Measurements from ENCODE around the gene DOCK11. TPM values are rescaled to one million over a fixed set of nuclear protein-coding genes. Genes with fewer than 3 reads are reported as not detected.
A peak's percentile ranks its signal among the peaks of the same experiment; 100 is the strongest.

The DOCK11 gene
- total and polyA plus RNA-seq, 2 of the 4 experiments (the other 2 are of a cell fraction), result 3.9 to 13.1 TPM

DNA sequence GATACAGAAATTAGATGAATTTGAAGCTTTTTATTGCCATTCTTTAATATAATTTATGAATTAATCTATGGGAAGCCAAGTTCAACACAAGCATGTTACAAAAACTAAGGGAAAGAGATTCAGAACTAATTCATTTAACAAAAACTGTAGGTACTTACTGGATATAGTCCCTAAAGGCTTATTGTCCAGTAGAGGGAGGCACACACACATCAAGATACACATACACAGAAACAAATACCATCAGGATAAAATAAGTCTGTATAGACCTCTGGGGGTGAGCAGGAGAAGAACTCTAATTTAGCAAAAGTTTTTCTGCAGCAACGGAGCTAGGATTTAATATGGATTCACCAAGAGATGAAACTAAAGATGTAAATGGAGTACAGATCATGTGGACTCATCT, 148.8 kb downstream of the DOCK11 start:
- no peaks in the 10 kb centered on the region for H3K9me3 ChIP-seq (ENCODE audit: control insufficient read depth, insufficient read depth, low read length)
- no peaks in the 10 kb centered on the region for H3K36me3 ChIP-seq (ENCODE audit: control insufficient read depth, insufficient read depth, low read length)
- no peaks in the 10 kb centered on the region for H3K79me1 ChIP-seq (ENCODE audit: low read depth in 1 of 2, low read length in 2 of 2)
- DNase-seq (peak; percentile 68), ATAC-seq (ENCODE audit: low read depth) (peak; percentile 81)
- no peak overlapping the region for H3K4ac ChIP-seq (ENCODE audit: low read depth, low read length)
- H4K5ac ChIP-seq (ENCODE audit: low read depth, low read length), result no peak overlapping the region
- WGBS, 2 experiments (ENCODE audit: extremely low coverage in 2 of 2, insufficient read length in 1 of 2), result no CpG with 5 or more reads among the region's 1 CpG
- POLR2A ChIA-PET (ENCODE audit: unreplicated experiment), result no interaction called here
- CTCF ChIA-PET, result interaction anchor here (0.6 to 1.5 kb wide), 9 partner anchors 11 to 185 kb away, joined by 3 to 6 read pairs (median 3); no protein-coding TSS in a partner anchor
- H3K4me1 ChIP-seq (ENCODE audit: control insufficient read depth, insufficient read depth, low read length), result no peaks in the 10 kb centered on the region
- TF ChIP-seq, protein P1, sequence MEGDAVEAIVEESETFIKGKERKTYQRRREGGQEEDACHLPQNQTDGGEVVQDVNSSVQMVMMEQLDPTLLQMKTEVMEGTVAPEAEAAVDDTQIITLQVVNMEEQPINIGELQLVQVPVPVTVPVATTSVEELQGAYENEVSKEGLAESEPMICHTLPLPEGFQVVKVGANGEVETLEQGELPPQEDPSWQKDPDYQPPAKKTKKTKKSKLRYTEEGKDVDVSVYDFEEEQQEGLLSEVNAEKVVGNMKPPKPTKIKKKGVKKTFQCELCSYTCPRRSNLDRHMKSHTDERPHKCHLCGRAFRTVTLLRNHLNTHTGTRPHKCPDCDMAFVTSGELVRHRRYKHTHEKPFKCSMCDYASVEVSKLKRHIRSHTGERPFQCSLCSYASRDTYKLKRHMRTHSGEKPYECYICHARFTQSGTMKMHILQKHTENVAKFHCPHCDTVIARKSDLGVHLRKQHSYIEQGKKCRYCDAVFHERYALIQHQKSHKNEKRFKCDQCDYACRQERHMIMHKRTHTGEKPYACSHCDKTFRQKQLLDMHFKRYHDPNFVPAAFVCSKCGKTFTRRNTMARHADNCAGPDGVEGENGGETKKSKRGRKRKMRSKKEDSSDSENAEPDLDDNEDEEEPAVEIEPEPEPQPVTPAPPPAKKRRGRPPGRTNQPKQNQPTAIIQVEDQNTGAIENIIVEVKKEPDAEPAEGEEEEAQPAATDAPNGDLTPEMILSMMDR (conservative IDR thresholded peaks at IDR 0.05; ENCODE audit: low read depth, low read length), result peak; percentile 63
- no peak for TF ChIP-seq POLR2A (IDR thresholded peaks at IDR 0.05; ENCODE audit: low read depth, low read length)
- peak; percentile 66 for TF ChIP-seq RAD21 (IDR thresholded peaks at IDR 0.05; ENCODE audit: low read length)
- peak; percentile 61; the same call in 1 of the 2 replicates for TF ChIP-seq SMC3 (IDR thresholded peaks at IDR 0.05; ENCODE audit: low read depth, low read length)
- no peaks in the 10 kb centered on the region for H3K27me3 ChIP-seq (ENCODE audit: control insufficient read depth, insufficient read depth, low read length)
- H2AK9ac ChIP-seq (replicated peaks; ENCODE audit: low read depth, low read length, poor library complexity), result no peak overlapping the region
- no peak overlapping the region for H2AFZ ChIP-seq (replicated peaks; ENCODE audit: low read length, poor library complexity)
- no peak overlapping the region for H4K91ac ChIP-seq (ENCODE audit: insufficient read depth, low read depth, low read length)
- no peak overlapping the region for H3K14ac ChIP-seq (replicated peaks; ENCODE audit: low read depth, low read length)
- in situ Hi-C loops (cut with MboI; ENCODE audit: low sequenced_read_pairs) (loop anchor here (5.0 kb wide), 1 partner anchor 158 kb away; no protein-coding TSS in a partner anchor), intact Hi-C loops (cut with micrococcal nuclease) (loop anchor here (1.0 kb wide), 1 partner anchor 163 kb away; no protein-coding TSS in a partner anchor), dilution Hi-C loops (cut with HindIII; ENCODE audit: low sequenced_read_pairs, unreplicated experiment) (no loop called here)
- no peak overlapping the region for H3K4me2 ChIP-seq (ENCODE audit: low read depth, low read length)
- no peak overlapping the region for H3K18ac ChIP-seq (ENCODE audit: low read depth, low read length)
- no peaks in the 10 kb centered on the region for H3K9me1 ChIP-seq (ENCODE audit: insufficient read depth, low read length)
- no TSS peak for BruUV-seq (replicated peaks)
- H3K9ac ChIP-seq (ENCODE audit: low read depth, low read length), result no peak overlapping the region
- no peak overlapping the region for H3K27ac ChIP-seq (ENCODE audit: insufficient read depth, low read length)
- H2BK20ac ChIP-seq (ENCODE audit: low read depth, low read length), result no peak overlapping the region
- H2BK5ac ChIP-seq (ENCODE audit: low read depth, low read length, poor library complexity, severe bottlenecking), result no peak overlapping the region
- no peak overlapping the region for H2AK5ac ChIP-seq (ENCODE audit: low read depth, low read length)
- no peak overlapping the region for H4K8ac ChIP-seq (ENCODE audit: low read depth in 2 of 2, low read length in 2 of 2)
- H2BK15ac ChIP-seq (ENCODE audit: low read depth, low read length), result no peak overlapping the region
- no peak overlapping the region for H3K56ac ChIP-seq (ENCODE audit: extremely low read depth, insufficient read depth, low read length)
- H3K4me3 ChIP-seq (ENCODE audit: insufficient read depth, low read depth, low read length), result no peak overlapping the region
- no peak overlapping the region for H3K23ac ChIP-seq (ENCODE audit: low read depth, low read length)
- no peaks in the 10 kb centered on the region for H4K20me1 ChIP-seq (ENCODE audit: insufficient read depth, low read length)
- H2BK120ac ChIP-seq (ENCODE audit: low read depth, low read length), result no peak overlapping the region
